Activated T-cell treated with anti-CD3 and anti-CD28 coated beads for 1 hour (primary cell): Measurements from ENCODE around the gene SPTB.

Experiments used
- DNase-seq: peaks from one replicate; pipeline ENCODE4 v3.0.0-alpha.2; 2020; ENCODE audit warnings: low read depth

The SPTB gene

GRCh38 chr14:64729386-64730060 is 150.2 kb downstream of the SPTB start:
- DNase-seq: no peak

- DNase-seq: no peak
Observed at GRCh38 chr14:64728856-64729255, 150.9 kb downstream of the SPTB start.

DNA sequence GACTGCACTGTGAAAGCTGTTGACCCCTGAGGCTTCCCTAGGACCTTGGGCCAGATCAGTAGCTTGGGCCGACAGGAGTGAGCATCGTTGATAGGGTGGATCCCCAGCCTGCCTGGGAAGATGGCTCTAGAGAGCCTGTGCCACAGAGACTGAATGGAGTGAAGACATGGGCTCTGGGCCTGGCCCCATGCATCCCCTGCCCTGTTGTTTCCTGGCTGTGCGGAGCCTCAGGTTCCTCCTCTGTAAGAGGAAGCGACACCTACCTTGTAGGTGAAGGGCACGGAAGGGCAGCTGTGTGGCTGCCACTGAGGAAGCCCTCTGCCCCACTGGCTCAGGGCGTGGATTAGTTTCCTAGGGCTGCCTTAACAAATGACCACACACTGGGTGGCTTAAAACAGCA is 151.6 kb downstream of the SPTB start:
- DNase-seq: no peak

DNA sequence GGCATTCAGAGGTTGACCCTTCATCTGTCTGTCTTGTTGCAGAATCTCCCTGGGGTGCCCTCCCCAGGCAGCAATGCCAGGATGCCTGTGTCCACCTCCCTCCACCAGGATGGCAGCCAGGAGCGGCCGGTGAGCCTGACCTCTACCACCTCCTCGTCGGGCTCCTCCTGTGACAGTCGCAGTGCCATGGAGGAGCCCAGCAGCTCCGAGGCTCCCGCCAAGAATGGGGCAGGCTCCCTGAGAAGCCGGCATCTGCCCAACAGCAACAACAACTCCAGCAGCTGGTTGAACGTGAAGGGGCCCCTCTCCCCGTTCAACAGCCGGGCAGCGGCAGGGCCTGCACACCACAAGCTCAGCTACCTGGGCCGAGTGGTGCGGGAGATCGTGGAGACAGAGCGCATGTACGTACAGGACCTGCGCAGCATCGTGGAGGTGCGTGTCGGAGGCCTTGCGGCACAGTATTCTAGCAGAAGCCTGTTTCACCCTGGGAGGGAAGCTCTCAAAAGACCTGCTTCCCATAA is 152.1 kb downstream of the SPTB start:
- DNase-seq: no peak

DNA sequence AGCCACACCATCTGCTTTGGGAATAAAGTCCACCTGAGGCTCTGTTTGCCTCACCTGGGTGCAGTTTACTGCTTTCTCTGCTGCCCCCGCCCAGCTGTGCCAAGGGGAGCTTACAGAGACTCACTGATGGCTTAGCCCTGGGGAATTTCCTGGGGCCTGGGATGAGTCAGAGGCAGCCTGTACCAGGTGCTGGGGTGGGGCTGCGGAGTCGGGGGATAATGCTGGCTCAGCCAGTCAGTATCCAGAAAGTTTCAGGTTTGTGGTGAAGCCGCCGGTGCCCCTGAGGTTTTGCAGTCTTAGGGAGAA is 153.2 kb downstream of the SPTB start:
- DNase-seq: no peak

GRCh38 chr14:64725879-64726584 is 153.7 kb downstream of the SPTB start:
- no peak for DNase-seq

GRCh38 chr14:64725261-64725815 is 154.4 kb downstream of the SPTB start:
- DNase-seq: no peak

DNA sequence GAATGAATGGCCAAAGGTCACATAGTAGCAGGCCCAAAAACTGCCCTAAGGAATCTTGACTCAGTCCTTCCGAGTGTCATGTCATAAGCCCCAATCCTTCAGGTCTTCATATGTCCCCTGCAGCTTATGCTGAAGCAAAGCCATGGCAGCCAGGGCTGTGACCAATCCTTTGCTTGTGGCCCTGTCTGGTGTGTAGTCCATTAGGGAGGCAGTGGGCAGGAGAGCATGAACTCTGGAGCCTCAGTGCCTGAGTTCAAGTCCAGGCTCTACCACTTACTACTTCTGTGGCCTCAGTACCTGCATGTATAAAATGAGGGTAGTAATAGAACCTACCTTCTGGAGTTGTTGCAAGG is 155.2 kb downstream of the SPTB start:
- no peak for DNase-seq

DNA sequence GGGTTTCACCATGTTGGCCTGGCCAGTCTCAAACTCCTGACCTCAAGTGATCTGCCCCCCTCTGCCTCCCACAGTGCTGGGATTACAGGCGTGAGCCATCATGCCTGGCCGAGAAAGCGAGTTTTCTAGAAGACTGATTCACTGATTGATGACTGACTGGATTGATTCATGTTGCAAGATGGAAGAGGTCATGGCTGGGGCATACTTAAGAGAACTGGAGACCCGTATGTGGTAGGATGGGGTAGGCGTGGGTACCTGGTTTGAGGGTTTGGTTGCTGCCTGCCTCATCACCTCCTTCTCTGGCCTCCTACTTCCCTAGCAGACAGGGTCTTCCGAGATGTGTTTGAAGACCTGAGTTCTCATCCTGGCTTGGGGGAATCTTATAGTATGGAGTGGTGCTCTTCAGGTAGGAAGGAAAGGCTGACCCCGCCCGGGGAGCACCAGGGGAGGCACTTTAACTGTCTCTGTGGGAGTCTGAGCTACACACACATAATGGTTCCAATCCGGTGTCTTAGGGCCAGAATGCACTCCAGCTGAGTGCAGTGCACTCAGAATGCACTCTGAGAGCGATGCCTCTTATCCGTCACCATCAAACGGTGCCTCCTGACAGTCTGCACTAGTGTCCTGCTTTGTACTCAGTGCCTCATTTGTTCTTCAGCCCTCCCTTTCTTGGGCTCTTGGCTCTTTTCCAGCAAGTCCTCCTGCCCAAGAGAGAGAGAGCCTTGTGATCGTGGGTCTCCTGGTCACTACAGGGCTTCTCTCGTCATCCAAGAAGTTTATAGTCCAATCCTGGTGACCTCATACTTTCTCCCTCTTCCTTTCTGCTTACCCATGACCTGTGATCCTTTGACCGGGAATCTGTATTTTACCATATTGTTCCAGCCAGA is 155.8 kb downstream of the SPTB start:
- no peak for DNase-seq

DNA sequence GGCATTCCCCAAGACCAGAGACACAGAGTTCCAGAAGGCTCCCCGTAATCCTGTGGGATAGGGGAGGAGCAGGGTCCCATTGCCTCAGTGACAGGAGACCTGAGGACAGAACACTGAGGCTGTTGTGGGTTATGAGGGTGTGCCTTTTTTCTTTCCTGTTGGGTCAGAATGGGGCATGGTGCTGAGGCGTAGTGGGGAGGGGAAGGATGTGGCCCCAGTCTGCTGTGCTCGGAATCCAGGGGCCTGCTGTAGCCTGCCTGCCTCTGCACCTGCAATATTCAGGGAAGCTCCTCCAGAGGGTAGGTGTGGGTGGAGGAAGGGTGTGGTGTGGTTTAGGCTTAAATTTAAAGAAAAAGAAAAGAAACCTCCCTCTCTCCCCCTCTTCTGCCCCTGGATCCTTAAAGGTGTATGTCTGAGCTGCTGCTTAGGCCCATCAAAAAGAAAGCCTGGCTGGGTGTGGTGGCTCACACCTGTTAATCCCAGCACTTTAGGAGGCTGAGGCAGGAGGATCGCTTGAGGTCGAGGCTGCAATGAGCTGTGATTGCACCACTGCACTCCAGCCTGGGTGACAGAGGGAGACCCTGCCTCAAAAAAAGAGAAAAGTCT is 156.8 kb downstream of the SPTB start:
- DNase-seq: no peak

DNA sequence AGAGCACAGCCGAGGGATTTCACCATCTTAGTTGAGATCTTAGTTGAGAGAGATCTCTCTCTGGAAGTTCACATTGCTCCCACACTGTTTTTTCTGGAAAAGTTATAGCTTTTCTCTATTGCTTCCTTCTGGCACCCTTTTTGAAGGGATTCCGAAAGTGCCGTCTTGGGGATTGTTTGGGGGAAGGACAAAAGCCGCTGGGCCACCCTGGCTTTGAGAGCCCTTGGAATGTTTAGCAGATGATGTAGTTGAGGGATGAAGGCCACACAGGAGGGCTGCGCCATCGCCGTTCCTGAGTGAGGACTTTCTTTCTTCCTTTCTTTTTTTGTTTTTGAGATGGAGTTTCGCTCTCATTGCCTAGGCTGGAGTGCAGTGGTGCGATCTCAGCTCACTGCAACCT is 157.8 kb downstream of the SPTB start:
- no peak for DNase-seq

DNA sequence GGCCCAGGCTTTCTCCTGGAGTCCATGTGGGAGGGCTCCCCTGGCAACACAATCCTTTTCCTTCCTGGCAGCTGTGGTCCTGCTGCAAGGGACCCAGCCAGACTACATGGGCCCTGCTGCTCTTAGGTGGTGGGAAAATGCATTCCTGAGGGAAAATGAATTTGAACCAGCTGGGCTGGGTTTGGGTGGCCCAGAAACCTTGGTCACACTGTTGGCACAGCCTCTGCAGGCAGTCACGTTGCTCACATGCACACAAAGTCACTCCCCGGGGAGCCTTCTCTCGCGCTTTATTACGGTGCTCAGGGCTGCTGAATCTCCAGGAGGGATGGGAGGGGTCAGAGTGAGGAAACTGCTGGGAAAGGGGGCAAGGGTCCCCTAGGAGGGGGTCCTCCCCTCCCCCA is 158.3 kb downstream of the SPTB start:
- DNase-seq: no peak

- DNase-seq: no peak
Observed at GRCh38 chr14:64720131-64720576, 159.6 kb downstream of the SPTB start.

DNA sequence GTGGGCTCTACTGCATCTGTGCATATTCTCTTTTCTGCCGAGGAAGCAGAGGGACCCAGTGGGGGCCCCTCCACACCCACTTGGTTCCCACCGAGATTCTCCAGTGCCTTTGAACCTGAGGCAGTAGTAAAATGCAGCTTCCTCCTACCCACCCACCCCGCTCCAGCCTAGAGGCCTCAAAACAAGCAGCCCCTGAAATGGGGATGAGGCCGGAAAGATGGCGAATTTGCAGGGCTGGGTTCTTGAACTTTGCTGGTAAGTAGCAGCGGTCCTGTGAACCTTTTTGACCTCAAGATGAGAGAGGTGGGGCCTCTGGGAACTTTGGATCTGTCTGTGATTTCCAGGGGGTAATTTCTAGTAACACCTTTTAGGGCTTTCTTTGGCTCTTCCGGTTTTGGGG is 160.1 kb downstream of the SPTB start:
- no peak for DNase-seq

GRCh38 chr14:64718762-64719161 is 160.9 kb downstream of the SPTB start:
- DNase-seq: no peak

DNA sequence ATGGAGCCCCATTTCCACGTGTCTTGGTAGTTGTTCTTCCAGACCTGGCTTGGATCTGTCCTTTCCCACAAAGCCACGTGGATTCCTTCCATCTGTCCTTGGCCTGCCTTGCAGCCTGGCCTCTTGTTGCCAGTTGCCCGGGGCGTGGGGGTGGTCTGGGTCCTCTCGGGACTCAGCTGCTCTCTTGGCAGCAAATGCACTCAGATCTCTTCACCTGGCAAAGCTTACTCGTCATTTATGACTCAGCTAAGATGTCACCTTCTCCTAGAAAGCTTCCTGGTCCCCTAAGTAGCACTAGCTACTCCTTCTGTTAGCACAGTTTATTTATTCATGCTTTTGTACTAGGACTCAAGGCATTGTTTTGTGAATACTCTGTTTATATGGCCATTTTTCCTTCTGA is 161.8 kb downstream of the SPTB start:
- no peak for DNase-seq

DNA sequence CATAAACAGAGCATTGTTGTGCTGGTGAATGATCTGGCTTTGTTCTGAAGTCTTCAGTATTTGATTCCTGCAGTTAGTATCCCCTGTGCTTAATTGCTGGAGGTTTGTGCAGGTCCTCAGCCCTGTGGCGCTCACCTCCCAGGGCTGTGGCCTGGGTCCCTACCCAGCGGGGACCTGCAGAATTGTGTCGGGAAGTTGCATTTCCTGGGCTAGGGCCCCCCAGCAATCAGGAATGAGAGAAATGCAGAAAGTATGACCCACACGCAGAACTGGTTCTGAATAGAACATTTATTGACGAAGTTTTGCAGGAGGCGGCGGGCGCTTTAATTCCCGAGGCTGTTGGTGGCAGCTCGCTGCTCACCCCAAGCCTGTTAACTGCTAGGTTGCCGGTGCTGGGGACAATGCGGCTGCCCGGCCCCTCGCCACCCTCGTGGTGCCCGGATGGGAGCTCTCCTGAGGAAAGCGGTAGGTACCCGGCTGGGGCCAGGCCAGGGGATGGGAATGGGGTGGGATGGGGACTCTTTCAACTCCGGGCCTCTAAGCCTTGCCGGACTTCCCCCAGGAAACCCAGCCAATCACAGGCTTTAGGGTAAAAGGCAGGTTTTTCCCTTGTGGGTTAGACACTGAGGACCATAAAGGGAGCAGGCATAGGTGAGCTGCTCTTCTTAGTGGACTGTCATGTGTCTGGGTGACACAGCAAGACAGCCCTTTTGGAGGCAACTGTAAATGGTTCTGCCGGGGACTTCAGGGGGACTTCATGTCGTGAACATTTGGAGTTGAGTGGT is 163.9 kb downstream of the SPTB start:
- no peak for DNase-seq

DNA sequence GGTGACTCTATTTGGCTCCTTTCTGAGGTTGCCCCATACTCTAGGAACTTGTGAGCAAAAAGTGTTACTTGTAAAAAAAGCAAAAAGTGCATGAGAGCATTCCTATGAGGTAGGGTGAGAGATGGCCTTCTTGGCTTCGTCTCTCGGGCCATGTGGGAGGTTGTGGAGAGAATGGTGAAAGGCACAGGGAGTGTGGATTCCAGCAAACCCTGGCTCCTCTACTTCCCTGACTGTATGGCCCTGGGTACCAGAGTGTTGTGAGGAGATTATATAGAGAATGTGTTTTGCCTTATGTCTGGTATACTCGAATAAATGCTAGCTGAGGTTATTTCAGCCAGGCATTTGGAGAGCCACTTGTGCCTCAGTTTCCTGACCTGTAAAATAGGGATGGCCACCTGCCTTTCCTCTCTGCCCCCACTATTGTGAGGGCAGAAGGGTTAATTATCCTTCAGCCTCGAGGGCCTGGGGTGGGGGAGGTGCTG is 164.5 kb downstream of the SPTB start:
- DNase-seq: no peak

DNA sequence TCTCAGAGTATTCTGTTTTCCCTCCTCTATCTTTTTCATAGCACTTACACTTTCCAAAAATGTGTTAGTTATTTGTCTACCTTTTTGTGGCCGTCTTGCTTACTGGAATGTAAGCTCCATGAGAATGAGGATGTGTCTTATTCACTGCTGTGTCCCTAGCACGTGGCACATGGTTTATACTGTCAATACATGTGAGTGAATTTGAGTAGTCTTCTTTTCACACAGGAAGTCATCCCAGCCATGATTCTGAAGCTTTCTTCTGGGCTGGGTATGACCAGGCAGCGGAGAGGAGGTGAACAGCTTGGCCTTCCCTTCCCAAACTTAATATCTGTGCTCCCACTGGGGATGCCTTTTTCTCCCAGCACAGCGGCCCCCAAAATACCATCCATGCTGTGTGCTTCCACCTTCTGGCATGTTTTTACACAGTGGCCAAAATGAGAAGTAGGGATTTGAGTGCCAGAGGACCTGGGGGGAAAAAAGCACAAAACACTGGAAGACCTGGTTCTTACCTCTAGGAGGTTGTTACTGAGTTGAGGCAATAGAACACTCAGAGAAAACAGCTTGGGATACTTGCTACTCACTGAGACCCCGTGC is 165.2 kb downstream of the SPTB start:
- DNase-seq: no peak

- DNase-seq: no peak
Observed at GRCh38 chr14:64713677-64714076, 166.0 kb downstream of the SPTB start.

- no peak for DNase-seq
Observed at GRCh38 chr14:64711039-64711438, 168.7 kb downstream of the SPTB start.
